ENCODE data around the gene KAT8. TPM values are rescaled to one million over a fixed set of nuclear protein-coding genes. Genes with fewer than 3 reads are reported as not detected.
A peak's percentile ranks its signal among the peaks of the same experiment; 100 is the strongest.

The KAT8 gene
- total and polyA plus RNA-seq, 2 of the 13 experiments (the other 11 are each of a cell fraction or from before 2014, with no cell fraction given) = 79.0 to 84.2 TPM

- TF ChIP-seq PREB (CRISPR knock-in tag; IDR thresholded peaks at IDR 0.05) (no peak), GFI1 (CRISPR knock-in tag; IDR thresholded peaks at IDR 0.05; ENCODE audit: borderline replicate concordance) (no peak), ZFP82 (CRISPR knock-in tag; IDR thresholded peaks at IDR 0.05; ENCODE audit: borderline replicate concordance) (0 out of 2 replicates have a peak, but pooled peaks have one; percentile 65), REST (IDR thresholded peaks at IDR 0.05; ENCODE audit: borderline replicate concordance in 1 of 2, low read depth in 1 of 2, low read length in 2 of 2) (no peak), ZNF549 (CRISPR knock-in tag; IDR thresholded peaks at IDR 0.05) (no peak), PCBP2 (optimal IDR thresholded peaks at IDR 0.05; ENCODE audit: low read depth, low read length, poor library complexity, severe bottlenecking) (no peak), DDIT3 (CRISPR knock-in tag; IDR thresholded peaks at IDR 0.05) (no peak), NFYC (CRISPR knock-in tag; IDR thresholded peaks at IDR 0.05) (no peak), TCF7 (IDR thresholded peaks at IDR 0.05; ENCODE audit: low read depth) (no peak), SMAD9 (CRISPR knock-in tag; IDR thresholded peaks at IDR 0.05) (0 out of 2 replicates have a peak, but pooled peaks have one; percentile 8), YEATS4 (CRISPR knock-in tag; IDR thresholded peaks at IDR 0.05; ENCODE audit: borderline replicate concordance) (no peak), ZNF570 (CRISPR knock-in tag; IDR thresholded peaks at IDR 0.05; ENCODE audit: borderline replicate concordance) (no peak), KLF13 (CRISPR knock-in tag; IDR thresholded peaks at IDR 0.05) (0 out of 2 replicates have a peak, but pooled peaks have one; percentile 10), ZNF10 (CRISPR knock-in tag; IDR thresholded peaks at IDR 0.05; ENCODE audit: borderline replicate concordance, low read depth) (no peak), ZNF138 (CRISPR knock-in tag; IDR thresholded peaks at IDR 0.05; ENCODE audit: low read depth) (peak; percentile 10; the same call in 1 of the 2 replicates), KDM5A (IDR thresholded peaks at IDR 0.05; ENCODE audit: borderline replicate concordance, low read length) (no peak), FUBP1 (CRISPR knock-in tag; IDR thresholded peaks at IDR 0.05; ENCODE audit: borderline replicate concordance) (no peak), KDM4B (CRISPR knock-in tag; IDR thresholded peaks at IDR 0.05) (no peak), ARID2 (CRISPR knock-in tag; IDR thresholded peaks at IDR 0.05; ENCODE audit: borderline replicate concordance) (no peak), ZNF784 (CRISPR knock-in tag; IDR thresholded peaks at IDR 0.05; ENCODE audit: borderline replicate concordance) (no peak)
These were observed 42.7 kb upstream of the KAT8 start (continued) for GRCh38 chr16:31074814-31075183.

All from HepG2 (cell line).